ENCODE measurements around the gene PCDHGA7. TPM values are rescaled to one million over a fixed set of nuclear protein-coding genes. Genes with fewer than 3 reads are reported as not detected.
"Not testable (repeated sequence)": the region's sequence is repeated elsewhere in the genome, so short reads cannot be mapped to it uniquely, and the experiment has no call there.

PCDHGA7 gene
- total RNA-seq, 1 experiment from 2014 or later: 0.18 TPM

- in situ Hi-C loops (cut with HindIII; ENCODE audit: low pct_unique_long_range_greater_than_20kb, low sequenced_read_pairs) (loop anchor here (25.0 kb wide), 1 partner anchor 157 kb away; the partner anchor contains the start of genes PCDHB10, PCDHB11, PCDHB16 and PCDHB8), intact Hi-C loops (cut with micrococcal nuclease; ENCODE audit: unreplicated experiment) (no loop called here)
- no peak for TF ChIP-seq REST (IDR thresholded peaks at IDR 0.05; ENCODE audit: insufficient read depth in 1 of 2, low read depth in 2 of 2, low read length in 1 of 2)
- no peak for TF ChIP-seq CTCF (IDR thresholded peaks at IDR 0.05)
- TF ChIP-seq SIN3A (IDR thresholded peaks at IDR 0.05; ENCODE audit: borderline replicate concordance, insufficient read depth, low read depth, low read length): no peak
- no peak for TF ChIP-seq POLR2AphosphoS5 (IDR thresholded peaks at IDR 0.05; ENCODE audit: low read depth, low read length)
- no peak for TF ChIP-seq TCF7L2 (IDR thresholded peaks at IDR 0.05; ENCODE audit: low read depth, low read length)
- Histone ChIP-seq H3K4me1 (ENCODE audit: control insufficient read depth, insufficient read depth, low read length) (no peaks in the 10 kb centered on the region), H3K27me3 (ENCODE audit: control insufficient read depth, insufficient read depth, low read length) (no peaks in the 10 kb centered on the region; the same call in 1 of the 2 replicates), H3K9me3 (ENCODE audit: control insufficient read depth, insufficient read depth, low read depth, low read length) (no peaks in the 10 kb centered on the region; the same call in 1 of the 2 replicates), H3K4me3 (ENCODE audit: low read depth in 2 of 2, low read length in 2 of 2) (no peak overlapping the region), H3K36me3 (ENCODE audit: control insufficient read depth, insufficient read depth, low read length) (no peaks in the 10 kb centered on the region), H3K27ac (ENCODE audit: low read length) (no peak overlapping the region)
- BruUV-seq (replicated peaks): no TSS peak
- POLR2A ChIA-PET: interaction anchor here (0.5 to 0.7 kb wide), 2 partner anchors 9 to 13 kb away, joined by 3 to 9 read pairs; partner anchors contain the start of gene PCDHGA1
- DNase-seq (ENCODE audit: low read depth, low spot score) (no peak), ATAC-seq (no peak)
- CTCF ChIA-PET: interaction anchor here (0.7 kb wide), 1 partner anchor 287 kb away, joined by 3 read pairs; no protein-coding TSS in a partner anchor
These were observed 38.5 kb upstream of the PCDHGA7 start for GRCh38 chr5:141343953-141344463.

GRCh38 chr5:141345327-141345726 is 37.2 kb upstream of the PCDHGA7 start:
- CTCF ChIA-PET: no interaction called here
- Histone ChIP-seq H3K9me3 (ENCODE audit: control insufficient read depth, insufficient read depth, low read depth, low read length) (no peaks in the 10 kb centered on the region; the same call in 1 of the 2 replicates), H3K27me3 (ENCODE audit: control insufficient read depth, insufficient read depth, low read length) (no peaks in the 10 kb centered on the region; the same call in 1 of the 2 replicates), H3K4me3 (ENCODE audit: low read depth in 2 of 2, low read length in 2 of 2) (no peak overlapping the region), H3K4me1 (ENCODE audit: control insufficient read depth, insufficient read depth, low read length) (no peaks in the 10 kb centered on the region), H3K36me3 (ENCODE audit: control insufficient read depth, insufficient read depth, low read length) (no peaks in the 10 kb centered on the region), H3K27ac (ENCODE audit: low read length) (no peak overlapping the region)
- in situ Hi-C loops (cut with HindIII; ENCODE audit: low pct_unique_long_range_greater_than_20kb, low sequenced_read_pairs): loop anchor here (25.0 kb wide), 1 partner anchor 158 kb away; the partner anchor contains the start of genes PCDHB10, PCDHB11, PCDHB16 and PCDHB8
- BruUV-seq (replicated peaks): no TSS peak
- ATAC-seq (no peak), DNase-seq (ENCODE audit: low read depth, low spot score) (no peak)
- intact Hi-C loops (cut with micrococcal nuclease; ENCODE audit: unreplicated experiment): no loop called here
- TF ChIP-seq TCF7L2 (IDR thresholded peaks at IDR 0.05; ENCODE audit: low read depth, low read length): no peak
- TF ChIP-seq CTCF (IDR thresholded peaks at IDR 0.05): no peak
- TF ChIP-seq SIN3A (IDR thresholded peaks at IDR 0.05; ENCODE audit: borderline replicate concordance, insufficient read depth, low read depth, low read length): no peak
- TF ChIP-seq POLR2AphosphoS5 (IDR thresholded peaks at IDR 0.05; ENCODE audit: low read depth, low read length): no peak
- TF ChIP-seq REST (IDR thresholded peaks at IDR 0.05; ENCODE audit: insufficient read depth in 1 of 2, low read depth in 2 of 2, low read length in 1 of 2): no peak
- POLR2A ChIA-PET: no interaction called here

GRCh38 chr5:141346017-141346416 is 36.5 kb upstream of the PCDHGA7 start:
- H3K27ac ChIP-seq (ENCODE audit: low read length); intact Hi-C loops (cut with micrococcal nuclease; ENCODE audit: unreplicated experiment); H3K4me3 ChIP-seq (ENCODE audit: low read depth in 2 of 2, low read length in 2 of 2); BruUV-seq (replicated peaks); CTCF ChIA-PET; POLR2A ChIA-PET; H3K4me1 ChIP-seq (ENCODE audit: control insufficient read depth, insufficient read depth, low read length); H3K9me3 ChIP-seq (ENCODE audit: control insufficient read depth, insufficient read depth, low read depth, low read length); DNase-seq (ENCODE audit: low read depth, low spot score); ATAC-seq; H3K27me3 ChIP-seq (ENCODE audit: control insufficient read depth, insufficient read depth, low read length); H3K36me3 ChIP-seq (ENCODE audit: control insufficient read depth, insufficient read depth, low read length): not testable (repeated sequence)
- in situ Hi-C loops (cut with HindIII; ENCODE audit: low pct_unique_long_range_greater_than_20kb, low sequenced_read_pairs): loop anchor here (25.0 kb wide), 1 partner anchor 159 kb away; the partner anchor contains the start of genes PCDHB10, PCDHB11, PCDHB16 and PCDHB8
